D721Med (cell line): ENCODE measurements around the gene NUP93.
"Not testable (repeated sequence)": the region's sequence is repeated elsewhere in the genome, so short reads cannot be mapped to it uniquely, and the experiment has no call there.

Experiments used
- DNase-seq: peaks from one replicate; pipeline ENCODE4 v3.0.0; 2011; ENCODE audit warnings: low spot score; ENCODE audit not compliant: insufficient read length
- FAIRE-seq: peaks from 2 replicates; lab custom pipeline; 2011; peaks lifted over from hg19 to GRCh38; lab: Jason Lieb, UNC
- TF ChIP-seq, protein P1 (sequence below): IDR thresholded peaks from 2 replicates; pipeline ENCODE4 v1.5.1; 2012; ENCODE audit warnings: mild to moderate bottlenecking, control low read depth; ENCODE audit not compliant: insufficient read depth; ENCODE audit errors: missing control alignments

NUP93 gene

DNA sequence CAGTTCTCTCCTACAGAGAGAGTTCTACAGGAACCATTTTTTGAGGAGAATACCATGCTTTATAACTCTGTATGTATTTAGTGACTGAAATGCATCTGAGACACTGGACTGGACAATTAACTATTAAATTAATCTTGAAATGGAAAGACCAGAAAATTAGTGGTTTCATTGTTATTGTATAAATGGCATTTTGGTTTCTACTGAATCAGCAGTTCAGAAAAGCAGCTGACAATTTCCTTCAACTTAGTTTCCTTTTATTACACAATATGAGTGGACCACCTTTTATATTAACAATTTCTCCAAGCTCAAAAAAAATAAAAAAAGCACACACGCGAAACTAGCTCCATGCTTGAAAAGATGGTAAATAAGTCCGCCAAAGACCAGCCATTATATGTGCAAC, 69.0 kb downstream of the NUP93 start:
- FAIRE-seq (no peak), DNase-seq (no peak)
- TF ChIP-seq, protein P1, sequence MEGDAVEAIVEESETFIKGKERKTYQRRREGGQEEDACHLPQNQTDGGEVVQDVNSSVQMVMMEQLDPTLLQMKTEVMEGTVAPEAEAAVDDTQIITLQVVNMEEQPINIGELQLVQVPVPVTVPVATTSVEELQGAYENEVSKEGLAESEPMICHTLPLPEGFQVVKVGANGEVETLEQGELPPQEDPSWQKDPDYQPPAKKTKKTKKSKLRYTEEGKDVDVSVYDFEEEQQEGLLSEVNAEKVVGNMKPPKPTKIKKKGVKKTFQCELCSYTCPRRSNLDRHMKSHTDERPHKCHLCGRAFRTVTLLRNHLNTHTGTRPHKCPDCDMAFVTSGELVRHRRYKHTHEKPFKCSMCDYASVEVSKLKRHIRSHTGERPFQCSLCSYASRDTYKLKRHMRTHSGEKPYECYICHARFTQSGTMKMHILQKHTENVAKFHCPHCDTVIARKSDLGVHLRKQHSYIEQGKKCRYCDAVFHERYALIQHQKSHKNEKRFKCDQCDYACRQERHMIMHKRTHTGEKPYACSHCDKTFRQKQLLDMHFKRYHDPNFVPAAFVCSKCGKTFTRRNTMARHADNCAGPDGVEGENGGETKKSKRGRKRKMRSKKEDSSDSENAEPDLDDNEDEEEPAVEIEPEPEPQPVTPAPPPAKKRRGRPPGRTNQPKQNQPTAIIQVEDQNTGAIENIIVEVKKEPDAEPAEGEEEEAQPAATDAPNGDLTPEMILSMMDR = no peak

- no peak for FAIRE-seq
- no peak for DNase-seq
- TF ChIP-seq, protein P1 = no peak
These were observed 70.4 kb downstream of the NUP93 start for GRCh38 chr16:56800355-56800754.

DNA sequence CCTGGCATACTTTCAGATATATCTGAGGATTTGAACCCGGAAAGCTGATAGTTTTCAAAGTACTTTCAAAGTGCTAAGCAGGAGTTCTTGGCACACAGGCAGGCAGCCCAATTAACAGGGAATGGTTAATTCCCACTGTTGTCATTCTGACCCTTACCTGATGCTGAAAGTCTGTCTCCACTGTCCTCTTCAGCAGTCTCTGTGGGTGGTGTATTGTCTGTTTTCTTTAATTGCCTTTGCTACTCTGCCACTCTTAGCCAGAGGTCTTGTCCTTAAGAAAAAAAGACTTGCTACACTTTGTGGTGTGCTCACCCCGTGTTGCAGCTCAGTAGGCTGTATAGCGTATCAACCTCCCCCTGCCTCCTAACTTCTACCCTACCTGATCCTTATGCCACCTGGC, 71.8 kb downstream of the NUP93 start:
- DNase-seq = no peak
- no peak for FAIRE-seq
- TF ChIP-seq, protein P1 = no peak

DNA sequence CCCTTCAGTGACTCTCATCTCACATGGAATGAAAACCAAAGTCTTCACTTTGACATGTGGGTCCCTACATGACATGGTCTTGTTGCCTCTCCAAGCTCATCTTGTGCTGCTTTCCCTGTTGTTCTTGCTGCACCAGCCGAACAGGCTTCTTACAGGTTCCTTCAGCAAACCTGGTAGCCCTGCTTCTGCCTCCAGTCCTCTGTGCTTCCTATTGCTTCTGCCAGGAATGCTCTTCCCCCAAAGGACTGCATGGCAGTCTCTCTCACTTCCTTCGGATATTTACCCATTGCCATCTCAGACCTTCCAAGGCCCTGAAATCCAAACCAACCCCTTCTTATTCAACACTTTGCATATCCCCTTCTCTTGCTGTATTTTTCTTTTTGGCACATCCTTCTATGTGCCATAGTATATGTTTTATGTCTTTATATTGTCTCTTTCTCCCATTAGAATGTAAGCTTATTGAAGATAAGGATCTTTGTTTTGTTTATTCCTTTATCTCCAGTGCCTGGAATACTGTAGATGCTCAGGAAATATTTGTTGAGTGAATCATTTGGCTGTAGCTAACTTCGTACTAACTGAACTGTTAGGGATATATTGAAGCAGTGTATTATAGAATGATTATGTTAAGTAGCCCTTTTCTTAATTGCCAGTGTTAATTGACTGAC, 77.2 kb downstream of the NUP93 start:
- no peak for FAIRE-seq
- TF ChIP-seq, protein P1 = no peak
- no peak for DNase-seq

DNA sequence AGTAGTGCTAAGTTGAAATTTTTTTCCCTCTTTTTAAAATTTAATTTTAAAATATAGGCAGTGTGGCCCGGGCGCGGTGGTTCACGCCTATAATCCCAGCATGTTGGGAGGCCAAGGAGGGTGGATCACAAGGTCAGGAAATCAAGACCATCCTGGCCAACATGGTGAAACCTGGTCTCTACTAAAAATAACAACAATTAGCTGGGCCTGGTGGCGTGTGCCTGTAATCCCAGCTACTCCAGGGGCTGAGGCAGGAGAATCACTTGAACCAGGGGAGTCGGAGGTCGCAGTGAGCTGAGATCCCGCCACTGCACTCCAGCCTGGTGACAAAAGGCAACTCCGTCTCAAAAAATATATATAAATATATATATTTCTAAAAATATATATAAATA, 77.7 kb downstream of the NUP93 start:
- FAIRE-seq, DNase-seq: not testable (repeated sequence)

DNA sequence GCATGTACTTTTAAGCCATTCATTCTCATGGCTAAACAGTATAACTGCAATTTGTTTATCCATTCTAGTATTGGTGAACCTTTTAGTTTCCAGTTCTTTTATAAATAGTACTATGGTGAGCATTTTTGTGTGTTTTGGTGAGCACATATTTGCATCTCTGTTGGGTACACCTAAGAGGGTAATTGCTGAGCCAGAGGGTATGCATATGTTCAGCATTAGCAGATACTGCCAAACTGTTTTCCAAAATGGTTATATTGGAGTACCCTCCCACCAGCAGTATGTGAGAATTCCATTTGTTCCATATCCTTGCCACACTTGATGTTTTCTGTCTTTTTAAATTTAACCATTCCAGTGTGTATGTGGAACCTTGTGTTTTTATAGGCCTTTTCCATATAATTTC, 81.0 kb downstream of the NUP93 start:
- FAIRE-seq = no peak

DNA sequence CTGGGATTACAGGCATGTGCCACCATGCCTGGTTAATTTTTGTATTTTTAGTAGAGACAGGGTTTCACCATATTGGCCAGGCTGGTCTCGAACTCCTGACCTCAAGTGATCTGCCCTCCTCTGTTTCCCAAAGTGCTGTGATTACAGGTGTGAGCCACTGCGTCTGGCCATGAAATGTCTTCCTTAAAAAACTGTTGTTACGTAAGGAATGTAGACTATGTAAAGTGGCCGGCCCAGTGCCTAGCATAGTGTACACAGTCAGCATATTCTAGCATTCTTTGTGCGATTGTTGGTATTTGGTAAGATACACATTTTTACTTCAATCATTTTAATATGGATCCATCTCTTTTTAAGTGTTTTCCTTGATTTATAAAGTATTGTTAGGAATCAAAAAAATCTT, 81.7 kb downstream of the NUP93 start:
- DNase-seq, FAIRE-seq: not testable (repeated sequence)

More for the DNA sequence above, 81.0 kb downstream of the NUP93 start:
- TF ChIP-seq, protein P1 = no peak
- DNase-seq = no peak

GRCh38 chr16:56812884-56813283, 83.0 kb downstream of the NUP93 start:
- TF ChIP-seq, protein P1 = no peak
- FAIRE-seq (no peak), DNase-seq (no peak)
